T-helper 2 cell (primary cell): Measurements from ENCODE around the gene MRPS27.

Experiments used
- DNase-seq, 5 experiments: peaks; one replicate each; pipeline versions ENCODE4 v3.0.0 to v3.0.0-alpha.2; 2012 to 2022

Gene MRPS27

GRCh38 chr5:72290356-72291133 is 29.5 kb downstream of the MRPS27 start:
- no peak for DNase-seq

DNA sequence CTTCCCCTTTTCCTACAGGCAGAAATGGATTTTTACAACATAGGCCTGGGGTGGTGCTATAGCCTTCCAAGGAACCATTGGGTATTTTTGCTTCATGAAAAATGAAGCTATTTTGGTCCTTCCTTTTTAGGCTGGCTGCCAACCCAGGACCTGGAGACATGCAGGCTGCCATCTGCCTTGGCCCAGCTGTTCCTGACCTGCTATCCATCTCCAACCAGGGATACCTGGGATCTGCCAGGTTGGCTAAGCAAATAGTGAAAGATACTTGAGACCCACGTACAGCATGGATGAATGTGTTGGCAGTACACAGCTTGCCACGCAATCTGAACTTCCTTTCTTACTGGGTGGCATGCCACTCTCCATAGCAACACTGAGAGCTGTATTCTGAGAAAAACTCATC is 31.1 kb downstream of the MRPS27 start:
- DNase-seq, result no peak

DNA sequence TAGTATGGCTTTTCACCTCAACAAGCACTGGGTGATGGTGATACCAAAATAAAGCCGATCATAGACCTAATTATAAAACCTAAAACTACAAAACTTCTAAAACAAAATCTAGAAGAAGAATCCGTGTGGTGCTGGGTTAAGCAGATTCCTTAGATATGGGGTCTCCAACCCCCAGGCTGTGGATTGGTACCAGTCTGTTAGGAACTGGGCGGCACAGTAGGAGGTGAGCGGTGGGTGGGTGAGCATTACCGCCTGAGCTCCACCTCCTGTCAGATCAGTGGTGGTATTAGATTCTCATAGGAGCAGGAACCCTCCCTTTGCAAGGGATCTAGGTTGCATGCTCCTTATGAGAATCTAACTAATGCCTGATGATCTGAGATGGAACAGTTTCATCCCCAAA is 33.2 kb downstream of the MRPS27 start:
- DNase-seq, result no peak

DNA sequence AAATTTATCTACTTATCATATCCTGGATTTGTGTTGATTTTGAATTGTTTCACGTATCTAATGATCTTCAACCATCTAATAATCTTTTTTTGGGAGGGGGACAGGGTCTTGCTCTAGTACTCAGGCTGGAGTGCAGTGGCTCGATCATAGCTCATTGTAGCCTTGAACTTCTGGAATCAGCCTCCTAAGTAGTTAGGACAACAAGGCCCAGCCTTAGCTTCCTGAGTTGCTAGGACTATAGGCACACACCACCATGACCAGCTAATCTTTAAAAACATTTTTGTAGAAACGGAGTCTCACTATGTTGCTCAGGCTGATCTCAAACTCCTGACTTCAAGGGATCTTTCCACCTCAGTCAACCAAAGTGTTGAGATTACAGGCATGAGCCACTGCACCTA is 34.6 kb downstream of the MRPS27 start:
- no peak for DNase-seq

DNA sequence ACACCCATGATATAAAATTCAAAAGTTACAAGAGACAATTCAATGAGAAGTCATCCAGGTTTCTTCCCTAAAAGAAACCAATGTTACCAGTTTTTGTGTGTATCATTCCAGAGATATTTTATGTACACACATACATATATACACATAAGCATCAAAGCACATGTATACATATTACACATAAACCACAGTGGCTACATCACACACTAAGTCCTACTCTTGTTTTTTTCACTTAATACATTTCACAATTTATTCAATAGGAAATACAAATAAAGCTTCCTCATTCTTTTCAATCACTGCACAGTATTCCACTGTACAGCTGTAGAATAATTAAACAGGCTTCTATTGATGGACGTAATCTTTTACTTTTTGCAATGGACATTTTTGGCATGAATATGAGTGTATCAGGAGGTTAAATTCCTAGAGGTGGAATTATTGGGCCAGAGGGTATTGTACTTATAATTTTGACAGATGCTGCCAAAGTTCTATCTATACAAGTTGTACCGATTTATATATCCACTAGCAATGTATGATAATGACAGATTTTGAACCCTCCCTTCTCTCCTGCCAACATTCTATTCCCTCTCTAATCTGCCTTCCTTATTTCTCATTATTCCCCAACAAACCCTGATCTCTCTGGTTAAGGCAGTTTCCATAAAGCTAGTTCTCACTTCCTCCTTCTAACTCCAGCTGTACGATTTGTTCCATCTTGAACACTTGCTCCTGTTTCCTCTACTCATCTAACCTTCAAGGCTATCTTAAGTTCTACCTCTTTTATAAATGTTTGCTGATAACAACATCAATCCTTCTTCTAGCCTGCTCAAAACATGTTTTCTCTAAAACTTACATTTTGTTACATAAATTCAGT is 35.2 kb downstream of the MRPS27 start:
- DNase-seq, result no peak

DNA sequence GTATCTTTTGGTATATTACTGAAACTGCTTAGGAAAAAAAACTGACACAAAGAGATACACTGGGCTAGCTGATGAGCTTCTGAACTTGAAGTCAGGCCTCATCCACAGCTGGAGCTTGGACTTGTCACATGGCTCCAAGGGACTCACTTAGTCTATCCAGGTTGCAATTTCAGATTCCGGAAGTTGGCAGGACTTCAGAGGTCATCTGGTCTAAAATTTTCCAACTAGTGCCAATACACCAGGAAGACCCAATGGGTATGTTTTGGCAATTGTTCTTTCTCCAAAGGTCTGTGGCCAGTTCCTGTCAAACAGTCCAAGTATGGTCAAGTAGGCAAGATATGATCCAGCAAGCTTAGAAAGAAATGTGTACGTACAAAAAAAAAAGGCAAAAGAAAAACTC is 36.7 kb downstream of the MRPS27 start:
- DNase-seq, result no peak

DNA sequence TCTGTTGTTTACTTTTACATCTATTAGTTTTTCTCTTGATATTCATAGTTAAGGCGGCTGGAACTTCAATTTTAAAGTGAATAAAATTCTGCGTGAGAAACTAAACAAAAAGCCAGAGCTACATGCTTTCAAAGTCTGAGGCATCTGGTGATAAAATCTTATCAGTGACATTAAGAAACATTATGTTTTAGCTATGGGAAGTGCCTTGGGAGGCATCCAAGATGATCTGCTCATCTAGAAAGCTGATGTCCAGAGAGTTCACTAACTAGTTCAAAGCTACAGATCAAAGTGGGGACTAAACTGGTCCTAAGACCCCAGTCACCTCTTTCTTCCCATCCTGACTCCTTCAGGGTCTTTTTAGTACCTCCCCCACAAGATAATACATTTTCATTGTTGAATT is 37.2 kb downstream of the MRPS27 start:
- no peak for DNase-seq

- DNase-seq, result no peak
Measured at GRCh38 chr5:72281764-72282499, 38.1 kb downstream of the MRPS27 start.

GRCh38 chr5:72281430-72281763 is 38.6 kb downstream of the MRPS27 start:
- DNase-seq, result no peak

- peak in 1 of 5 experiments; percentile 9 for DNase-seq
Measured at GRCh38 chr5:72280581-72281069, 39.4 kb downstream of the MRPS27 start.

GRCh38 chr5:72276219-72276752 is 43.8 kb downstream of the MRPS27 start:
- DNase-seq, result no peak

DNA sequence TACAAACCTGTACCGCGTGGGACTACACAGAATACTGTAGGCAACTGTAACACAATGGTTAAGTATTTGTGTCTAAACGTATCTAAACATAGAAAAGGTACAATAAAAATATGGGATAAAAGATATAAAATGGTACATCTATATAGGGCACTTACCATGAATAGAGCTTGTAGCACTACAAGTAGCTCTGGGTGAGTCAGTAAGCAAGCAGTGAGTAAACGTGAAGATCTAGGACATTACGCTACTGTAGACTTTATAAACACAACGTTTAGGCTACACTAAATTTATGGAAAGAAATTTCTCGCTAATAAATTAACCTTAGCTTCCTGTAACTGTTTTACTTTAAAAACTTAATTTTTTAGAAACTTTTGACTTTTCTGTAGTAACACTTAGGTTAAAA is 46.5 kb downstream of the MRPS27 start:
- no peak for DNase-seq

- no peak for DNase-seq
Measured at GRCh38 chr5:72272398-72272797, 47.6 kb downstream of the MRPS27 start.

- no peak for DNase-seq
Measured at GRCh38 chr5:72271702-72272101, 48.3 kb downstream of the MRPS27 start.

DNA sequence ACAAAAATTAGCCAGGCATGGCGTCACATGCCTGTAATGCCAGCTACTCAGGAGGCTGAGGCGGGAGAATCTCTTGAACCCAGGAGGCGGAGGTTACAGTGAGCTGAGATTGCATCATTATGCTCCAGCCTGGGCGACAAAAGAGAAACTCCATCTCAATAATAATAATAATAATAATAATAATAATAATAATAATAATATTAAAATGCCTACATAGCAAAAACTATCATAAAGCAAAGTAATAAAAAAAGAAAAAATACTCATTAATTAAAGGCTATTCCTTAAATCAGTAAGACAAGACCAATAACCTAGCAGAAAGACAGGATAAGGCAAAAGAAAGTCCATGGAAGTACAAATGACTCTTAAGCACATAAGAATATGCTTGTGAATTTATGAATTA is 50.0 kb downstream of the MRPS27 start:
- DNase-seq, result no peak

GRCh38 chr5:72269411-72269780 is 50.6 kb downstream of the MRPS27 start:
- no peak for DNase-seq

DNA sequence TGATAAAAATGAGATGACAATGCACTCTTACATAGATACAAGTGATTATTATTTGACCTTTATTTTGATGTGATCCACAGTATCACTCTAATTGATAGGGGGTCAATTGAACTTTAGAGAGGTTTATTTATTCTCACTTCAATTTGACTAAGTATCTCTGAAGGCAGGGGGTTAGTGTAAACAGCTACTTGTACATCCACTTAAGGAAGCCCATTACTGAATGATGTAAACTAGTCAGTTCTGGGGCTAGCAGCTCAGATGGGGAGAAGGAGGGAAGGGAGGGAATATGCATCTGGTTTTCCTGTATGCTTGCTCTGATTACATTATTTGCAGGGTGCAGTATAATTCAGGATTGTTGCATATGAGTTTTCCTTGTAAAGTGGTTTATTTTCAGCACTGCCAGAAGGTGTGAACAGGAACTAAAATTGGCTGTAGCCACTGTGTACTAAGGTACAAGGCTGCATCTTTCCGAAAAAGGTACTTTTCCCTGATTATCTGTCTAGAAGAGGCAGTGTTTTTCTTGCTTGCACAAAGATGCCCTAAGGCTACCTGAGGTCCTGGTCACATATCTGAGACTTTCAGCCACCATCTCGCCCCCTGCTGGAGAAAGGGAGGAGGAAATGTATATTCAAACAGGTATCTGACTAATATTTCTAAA is 51.2 kb downstream of the MRPS27 start:
- DNase-seq, result peak in 4 of 5 experiments; percentile 8 to 45 (median 22)

DNA sequence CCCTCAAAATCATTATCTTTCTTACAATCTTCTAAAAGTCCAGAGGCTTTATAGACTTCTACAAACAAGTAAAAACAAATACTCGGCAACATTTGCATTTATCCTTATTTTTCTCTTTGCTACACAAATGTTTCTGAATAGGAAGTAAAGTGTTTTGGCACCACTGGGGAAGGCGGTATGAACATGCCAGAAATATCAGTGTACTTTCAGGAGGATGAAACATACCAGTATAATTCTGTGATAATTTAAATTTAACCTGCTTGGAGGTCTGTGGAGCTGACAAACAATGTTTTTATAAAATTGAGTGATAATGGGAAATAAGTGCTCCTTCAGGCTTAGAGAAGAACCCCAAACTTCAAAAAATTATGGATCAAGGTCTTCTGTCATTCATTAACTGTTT is 51.8 kb downstream of the MRPS27 start:
- no peak for DNase-seq

- no peak for DNase-seq
Measured at GRCh38 chr5:72267685-72268084, 52.4 kb downstream of the MRPS27 start.

- DNase-seq, result no peak
Measured at GRCh38 chr5:72266862-72267261, 53.2 kb downstream of the MRPS27 start.

DNA sequence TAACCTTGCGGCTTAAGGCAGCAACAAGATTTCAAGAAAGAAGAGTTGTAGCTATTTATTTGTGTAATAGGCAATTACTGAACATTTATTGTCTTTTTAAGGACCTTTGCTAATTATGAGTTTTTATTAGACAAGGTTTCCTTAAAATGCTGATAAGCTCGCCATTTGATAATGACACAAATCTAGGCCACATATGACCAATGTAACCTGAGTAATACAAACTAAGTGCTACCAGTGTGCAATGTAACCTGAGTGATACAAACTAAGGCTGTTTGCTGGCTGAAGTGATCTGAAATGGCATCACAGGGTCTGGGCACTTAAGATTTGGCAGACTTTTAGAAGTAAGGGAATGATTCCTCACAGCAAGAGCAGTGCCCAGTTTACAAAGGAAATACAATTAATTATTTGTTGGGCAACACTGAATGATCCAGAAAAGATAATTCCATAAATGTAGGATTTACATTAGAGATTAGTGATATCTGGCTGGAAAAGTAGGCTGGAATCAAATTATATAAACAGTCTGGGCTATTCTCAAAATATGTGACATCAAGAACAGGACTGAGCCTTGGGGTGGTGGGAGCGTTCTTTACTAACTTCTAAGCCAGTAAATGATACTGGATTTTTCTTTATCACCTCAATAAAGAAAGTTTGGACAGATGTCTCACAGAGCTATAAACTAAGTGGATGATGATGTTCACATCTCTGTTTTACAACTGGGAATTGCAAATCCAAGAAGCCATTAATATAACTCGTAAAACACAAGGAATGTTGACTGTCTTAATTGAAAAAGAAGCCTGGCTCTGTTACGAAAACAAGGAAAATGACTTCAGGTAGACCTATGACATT is 54.8 kb downstream of the MRPS27 start:
- no peak for DNase-seq

GRCh38 chr5:72256536-72256935 is 63.5 kb downstream of the MRPS27 start:
- no peak for DNase-seq
